HPDE6-E6E7 (cell line): Measurements from ENCODE around the gene BAD.
A peak's percentile ranks its signal among the peaks of the same experiment; 100 is the strongest.

ENCODE experiments used
- DNase-seq: peaks from one replicate; pipeline ENCODE4 v3.0.0; 2011; ENCODE audit warnings: missing footprints; ENCODE audit errors: extremely low spot score

The BAD gene

DNA sequence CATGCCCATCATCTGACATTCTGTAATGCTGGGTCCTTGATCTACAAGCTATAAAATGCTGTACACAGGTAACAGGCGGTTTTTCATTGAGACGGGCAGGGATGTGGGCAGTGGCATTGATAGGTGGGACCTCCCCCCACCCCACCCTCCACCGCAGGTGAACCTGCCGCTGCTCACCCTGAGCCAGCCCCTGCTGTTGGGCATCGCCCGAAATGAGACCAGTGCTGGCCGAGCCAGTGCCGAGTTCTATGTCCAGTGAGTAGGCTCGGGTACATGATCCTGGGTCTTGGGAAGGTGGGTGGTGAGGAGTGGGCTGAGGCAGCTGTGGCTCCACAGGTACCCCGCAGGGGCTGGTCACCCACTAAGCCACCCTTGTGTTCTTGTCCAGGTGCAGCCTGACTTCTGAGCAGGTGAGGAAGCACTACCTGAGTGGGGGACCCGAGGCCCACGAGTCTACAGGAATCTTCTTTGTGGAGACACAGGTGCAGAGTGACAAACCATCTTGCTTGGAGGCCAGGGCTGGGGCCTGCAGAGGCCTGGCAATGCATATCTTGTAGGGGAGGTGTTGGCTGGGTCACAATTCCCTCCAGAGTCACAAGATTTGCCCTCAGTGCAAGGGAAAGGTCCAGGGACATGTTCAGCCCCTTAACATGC lies 55.2 kb downstream of the BAD start:
- no peak for DNase-seq

- DNase-seq, result no peak
Observed at GRCh38 chr11:64227405-64227956, 57.0 kb downstream of the BAD start.

DNA sequence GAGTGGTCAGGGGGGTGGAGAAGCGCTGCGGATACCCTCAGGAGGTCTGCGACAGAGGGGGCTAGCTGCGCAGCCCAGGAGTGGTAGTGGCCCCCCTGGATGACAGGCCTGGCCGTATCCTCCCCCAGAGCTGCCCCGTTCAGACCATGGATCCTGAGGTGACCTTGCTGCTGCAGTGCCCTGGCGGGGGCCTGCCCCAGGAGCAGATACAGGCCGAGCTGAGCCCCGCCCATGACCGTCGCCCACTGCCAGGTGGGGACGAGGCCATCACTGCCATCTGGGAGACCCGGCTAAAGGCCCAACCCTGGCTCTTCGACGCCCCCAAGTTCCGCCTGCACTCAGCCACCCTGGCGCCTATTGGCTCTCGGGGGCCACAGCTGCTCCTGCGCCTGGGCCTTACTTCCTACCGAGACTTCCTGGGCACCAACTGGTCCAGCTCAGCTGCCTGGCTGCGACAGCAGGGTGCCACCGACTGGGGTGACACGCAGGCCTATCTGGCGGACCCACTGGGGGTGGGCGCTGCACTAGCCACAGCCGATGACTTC lies 57.9 kb downstream of the BAD start:
- peak; percentile 17 for DNase-seq

DNA sequence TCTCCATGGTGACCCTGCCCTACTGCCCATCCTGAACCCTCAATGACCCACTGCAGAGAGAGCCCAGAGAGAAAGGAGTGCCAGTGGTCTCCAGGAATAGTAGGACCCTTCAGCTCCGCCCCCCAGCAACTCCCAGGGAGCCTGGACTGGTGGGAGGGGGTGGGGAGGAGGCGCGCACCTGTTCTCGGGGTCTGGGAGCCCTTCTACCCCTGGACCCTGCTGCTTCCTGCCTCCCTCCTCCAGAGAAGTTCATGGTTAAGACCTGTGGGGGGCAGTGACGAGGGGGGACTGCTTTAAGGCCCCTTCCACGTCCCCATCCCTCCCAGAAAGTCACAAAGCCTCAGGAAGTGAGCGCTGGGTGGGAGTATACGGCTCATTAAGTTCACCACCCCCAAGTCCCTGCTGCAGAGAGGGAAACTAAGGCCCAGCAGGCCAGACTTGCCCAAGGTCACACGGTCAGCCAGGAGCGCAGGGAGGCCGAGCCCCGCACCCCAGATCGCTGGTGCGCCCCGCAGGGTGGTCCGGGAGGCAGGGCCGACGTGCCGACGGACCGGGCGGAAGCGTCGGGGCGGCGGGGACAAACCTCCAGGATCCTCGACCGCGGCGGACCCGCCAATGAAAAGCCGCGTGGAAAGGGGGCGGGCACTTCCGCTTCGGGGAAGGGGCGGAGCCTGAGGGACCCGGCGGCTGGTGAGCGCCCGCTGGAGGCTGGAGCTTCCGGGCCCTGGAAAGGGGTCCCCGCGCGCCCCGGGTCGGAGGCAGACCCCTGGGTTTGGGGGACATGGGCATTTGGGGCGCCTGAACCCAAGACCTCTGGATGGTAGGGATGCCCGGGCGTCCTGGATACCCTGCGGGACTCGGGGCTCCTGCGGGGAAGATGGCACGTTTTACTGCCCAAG lies 58.6 kb downstream of the BAD start, which contains the start of the genes NUDT22 and TRPT1:
Gene NUDT22 (plus strand): TSS at position 667 of the 899 bp plus-strand sequence. CDS start 379 bp downstream, outside the sequence.
Gene TRPT1 (minus strand): TSS at position 579 of the 899 bp plus-strand sequence. CDS start 326 bp downstream, at position 253.
- peak; percentile 72 for DNase-seq

- no peak for DNase-seq
Observed at GRCh38 chr11:64224891-64225607, 59.4 kb downstream of the BAD start.

DNA sequence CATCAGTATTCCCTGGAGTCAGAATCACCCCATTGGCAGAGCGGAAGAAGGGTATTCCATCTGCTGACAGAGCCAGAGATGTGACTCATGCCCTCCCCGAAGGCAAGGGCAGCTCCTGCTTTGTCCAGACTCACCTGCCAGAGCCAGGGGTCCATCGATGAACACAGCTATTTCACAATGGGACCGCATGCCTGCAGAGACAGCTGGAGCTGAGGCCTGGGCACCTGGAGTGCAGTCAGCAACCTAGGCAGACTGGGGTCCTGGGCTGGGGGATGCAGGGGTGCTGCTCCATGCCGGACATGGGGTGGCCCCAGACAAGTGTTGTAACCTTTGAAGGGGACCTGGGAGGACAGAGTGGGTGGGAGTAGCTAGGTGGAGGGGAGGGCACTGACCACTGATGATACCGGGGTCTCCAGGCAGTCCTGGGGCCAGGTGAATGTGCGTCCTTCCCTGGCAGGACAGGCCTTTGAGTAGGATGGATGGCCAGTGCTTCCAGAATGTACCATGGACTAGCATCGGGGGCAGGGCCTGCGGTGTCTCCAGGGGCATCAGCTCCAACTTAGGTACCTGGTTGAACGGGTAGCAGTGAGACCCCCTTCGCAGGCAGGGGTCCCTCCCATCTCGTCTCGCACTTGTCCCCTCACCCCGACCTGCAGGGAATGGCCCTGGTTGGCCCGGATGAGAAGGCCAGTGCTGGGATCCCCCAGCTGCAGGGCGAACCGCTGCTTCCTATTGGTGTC lies 60.1 kb downstream of the BAD start:
- peak; percentile 67 for DNase-seq

GRCh38 chr11:64223001-64223651 lies 61.3 kb downstream of the BAD start:
- no peak for DNase-seq

DNA sequence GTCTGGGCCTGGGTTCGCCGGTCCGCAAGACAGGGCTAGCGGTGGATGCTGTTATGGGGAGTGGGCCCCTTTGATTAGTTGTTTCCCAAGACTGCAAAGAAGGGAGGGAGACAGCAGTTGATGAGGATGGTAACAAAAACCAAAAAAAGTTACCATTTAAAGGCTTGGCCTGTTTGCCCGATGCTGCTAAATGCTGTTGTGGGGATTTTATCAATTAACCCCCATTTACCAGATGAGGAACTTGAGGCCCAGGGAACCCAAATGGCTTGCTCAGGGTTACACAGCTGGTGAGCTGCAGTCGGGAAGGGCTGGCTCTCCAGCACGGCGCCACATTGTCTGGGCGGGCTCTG lies 61.8 kb downstream of the BAD start:
- DNase-seq, result no peak

GRCh38 chr11:64220798-64221197 lies 63.7 kb downstream of the BAD start:
- no peak for DNase-seq

DNA sequence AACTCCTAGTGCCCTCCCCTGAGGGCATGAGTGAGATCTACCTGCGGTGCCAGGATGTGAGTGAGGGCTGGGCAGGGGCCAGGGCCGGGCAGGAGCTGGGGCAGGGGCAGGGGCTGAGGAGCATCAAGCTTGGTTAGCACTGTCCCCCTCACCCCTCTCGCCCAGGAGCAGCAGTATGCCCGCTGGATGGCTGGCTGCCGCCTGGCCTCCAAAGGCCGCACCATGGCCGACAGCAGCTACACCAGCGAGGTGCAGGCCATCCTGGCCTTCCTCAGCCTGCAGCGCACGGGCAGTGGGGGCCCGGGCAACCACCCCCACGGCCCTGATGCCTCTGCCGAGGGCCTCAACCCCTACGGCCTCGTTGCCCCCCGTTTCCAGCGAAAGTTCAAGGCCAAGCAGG lies 64.2 kb downstream of the BAD start:
- DNase-seq, result no peak
